NCI-H2196 (cell line): ENCODE data around the gene ARCN1.
"Not testable (repeated sequence)": the region's sequence is repeated elsewhere in the genome, so short reads cannot be mapped to it uniquely, and the experiment has no call there.

Experiments used
- DNase-seq: peaks from one replicate; lab custom pipeline; 2025; ENCODE audit not compliant: unreplicated experiment; lab: John Stamatoyannopoulos, UW

Gene ARCN1

GRCh38 chr11:118605116-118605867 lies 33.1 kb downstream of the ARCN1 start:
- no peak for DNase-seq

GRCh38 chr11:118606157-118606843 lies 34.1 kb downstream of the ARCN1 start:
- no peak for DNase-seq

GRCh38 chr11:118606844-118607228 lies 34.6 kb downstream of the ARCN1 start:
- no peak for DNase-seq

- DNase-seq: peak; percentile 57
Measured at GRCh38 chr11:118607401-118608359, 35.5 kb downstream of the ARCN1 start, which contains the start of gene PHLDB1. TSS of gene PHLDB1 (plus strand) at chr11:118607615. CDS start at chr11:118613837, 6,222 bp downstream.

GRCh38 chr11:118608360-118609227 lies 36.4 kb downstream of the ARCN1 start:
- no peak for DNase-seq

- no peak for DNase-seq
Measured at GRCh38 chr11:118609380-118610224, 37.4 kb downstream of the ARCN1 start.

DNA sequence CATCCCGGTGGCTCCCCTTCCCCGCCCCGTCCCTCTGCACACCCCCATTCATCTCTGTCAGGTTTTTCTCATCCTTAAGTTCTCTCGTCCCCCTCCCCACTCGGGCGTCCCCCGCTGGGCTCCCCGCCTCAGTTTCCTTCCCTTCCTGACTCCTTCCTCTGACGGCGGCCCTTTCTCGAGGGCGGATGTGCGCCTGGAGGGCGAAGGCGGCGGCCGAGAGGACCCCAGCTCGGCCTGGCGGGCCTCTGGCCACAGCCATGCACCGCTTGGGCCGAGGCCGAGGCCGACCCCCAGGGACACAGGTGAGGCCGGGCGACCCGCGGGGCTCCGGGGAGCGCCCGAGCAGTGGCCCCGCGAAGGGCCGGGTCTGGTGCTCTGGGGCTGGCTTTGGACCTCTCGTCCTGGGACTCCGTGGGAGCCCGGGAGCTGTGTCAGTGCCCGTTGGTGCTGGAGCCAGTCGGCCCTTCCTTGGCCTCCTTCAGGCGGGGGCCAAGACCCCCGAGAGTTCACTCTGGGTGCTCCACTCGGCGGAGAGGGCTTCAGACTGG lies 38.1 kb downstream of the ARCN1 start:
- DNase-seq: no peak

DNA sequence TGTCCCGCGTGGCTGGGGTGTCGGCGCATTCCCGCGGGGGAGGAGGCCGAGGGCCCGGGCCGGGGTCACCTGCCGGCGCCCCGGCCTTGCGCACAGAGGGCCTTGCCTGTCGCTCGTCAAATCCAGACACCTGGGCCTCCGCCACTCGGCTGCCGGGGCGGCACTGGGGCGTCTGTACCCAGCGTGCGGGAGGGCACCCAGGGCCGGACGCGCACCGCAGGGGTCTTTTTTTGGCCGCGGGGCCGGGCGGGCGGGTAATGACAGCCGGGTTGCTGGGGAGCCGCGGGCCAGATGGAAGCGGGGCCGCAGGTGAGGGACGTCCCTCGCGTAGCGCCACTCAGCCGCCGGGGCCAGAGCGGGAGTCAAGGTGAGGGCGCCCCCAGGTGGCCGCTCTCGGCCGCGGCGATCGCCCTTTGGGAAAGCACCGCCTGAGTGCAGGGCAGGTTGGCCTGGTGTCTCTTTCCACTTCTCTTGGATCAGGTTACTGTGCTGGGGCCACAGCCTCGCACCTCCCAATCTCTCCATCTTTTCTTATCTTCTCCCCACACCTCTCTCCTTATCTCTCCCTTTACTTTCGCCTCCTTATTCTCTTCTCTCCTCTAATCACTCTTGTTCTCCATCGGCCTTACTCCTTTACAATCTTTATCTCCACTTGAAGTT lies 38.7 kb downstream of the ARCN1 start:
- DNase-seq: no peak

GRCh38 chr11:118611433-118611795 lies 39.2 kb downstream of the ARCN1 start:
- DNase-seq: not testable (repeated sequence)

DNA sequence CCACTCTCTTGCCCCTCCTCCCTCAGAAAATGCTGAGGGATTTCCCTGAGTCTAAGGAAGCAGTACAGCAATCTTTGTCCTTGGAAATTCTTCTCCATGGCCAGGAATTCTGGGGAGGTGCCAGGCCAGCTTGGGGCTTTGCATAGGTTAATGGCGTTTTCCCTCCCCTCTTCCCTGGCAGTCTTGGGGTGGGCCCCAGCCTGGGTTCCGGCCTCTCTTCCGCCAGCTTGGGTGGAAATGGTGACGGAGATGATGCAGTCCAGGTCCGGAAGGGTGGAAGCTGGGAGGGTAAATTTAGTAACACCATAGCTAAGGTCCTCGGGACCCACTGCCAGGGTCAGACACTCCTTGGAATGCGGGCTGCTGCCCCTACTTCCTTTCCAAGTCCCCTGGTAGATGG lies 40.2 kb downstream of the ARCN1 start:
- DNase-seq: no peak

DNA sequence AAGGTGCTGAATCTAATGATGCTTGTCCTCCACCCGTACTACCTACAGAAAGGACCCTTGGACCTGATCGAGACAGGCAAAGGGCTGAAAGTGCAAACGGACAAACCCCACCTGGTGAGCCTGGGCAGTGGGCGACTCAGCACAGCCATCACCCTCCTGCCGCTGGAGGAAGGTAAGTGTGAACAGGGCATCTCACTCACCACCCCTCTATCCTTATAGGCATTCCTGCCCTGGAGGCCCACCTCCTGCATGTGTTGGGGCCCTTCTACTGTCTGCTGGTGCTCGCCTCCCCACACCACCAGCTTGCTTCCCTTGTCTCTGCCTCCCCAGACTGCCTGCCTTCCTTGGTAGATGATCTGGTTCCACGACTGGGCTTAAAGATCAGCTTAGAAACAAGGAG lies 42.3 kb downstream of the ARCN1 start:
- no peak for DNase-seq

DNA sequence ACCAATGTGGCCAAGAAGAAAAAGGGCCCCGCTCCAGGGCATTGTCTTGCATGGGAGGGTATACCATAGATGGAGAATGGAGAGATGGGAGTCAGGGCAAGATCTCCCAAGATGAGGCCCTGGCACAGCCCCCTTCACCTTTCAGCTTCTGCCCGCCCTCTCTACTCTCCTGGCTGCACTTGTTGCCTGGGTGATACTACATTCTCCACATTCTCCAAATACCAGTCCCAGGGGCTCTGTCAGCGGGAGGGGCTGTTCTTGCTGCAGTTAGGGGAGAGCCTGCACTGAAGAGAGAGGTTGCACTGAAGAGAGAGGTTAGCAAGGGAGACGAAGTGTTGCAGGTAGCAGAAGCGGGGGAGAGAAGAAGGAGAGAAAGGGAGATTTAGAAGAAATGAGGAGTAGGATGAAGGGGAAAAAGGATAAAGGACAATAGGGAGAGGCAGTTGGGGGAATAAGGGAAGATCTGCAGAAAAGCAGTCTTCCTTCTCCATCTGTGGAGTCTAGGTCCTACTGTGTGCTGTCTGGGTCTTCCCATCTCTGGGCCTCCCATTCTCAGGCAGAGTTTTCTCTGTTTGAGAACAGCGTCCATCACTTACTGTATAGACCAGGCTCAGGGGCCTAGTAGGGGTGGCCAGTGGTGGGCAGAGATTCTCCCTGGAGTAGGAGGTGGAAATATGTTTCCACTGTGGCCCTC lies 43.2 kb downstream of the ARCN1 start:
- DNase-seq: no peak

DNA sequence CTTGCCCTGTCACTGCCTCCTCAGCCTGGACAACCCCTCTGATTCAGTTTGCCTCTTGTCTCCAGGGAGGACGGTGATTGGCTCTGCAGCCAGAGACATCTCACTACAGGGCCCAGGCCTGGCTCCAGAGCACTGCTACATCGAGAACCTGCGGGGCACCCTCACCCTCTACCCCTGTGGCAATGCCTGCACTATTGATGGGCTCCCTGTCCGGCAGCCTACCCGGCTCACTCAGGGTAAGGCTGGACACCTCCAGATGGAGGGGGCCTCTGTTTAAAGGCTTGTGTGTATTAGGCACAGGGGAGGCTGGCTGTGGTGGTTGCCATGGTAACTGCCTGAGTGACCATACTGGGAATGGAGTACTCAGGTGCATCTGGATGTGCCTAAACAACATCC lies 43.8 kb downstream of the ARCN1 start:
- DNase-seq: no peak

- no peak for DNase-seq
Measured at GRCh38 chr11:118618115-118618990, 46.1 kb downstream of the ARCN1 start.

- DNase-seq: no peak
Measured at GRCh38 chr11:118618991-118619375, 46.8 kb downstream of the ARCN1 start.

DNA sequence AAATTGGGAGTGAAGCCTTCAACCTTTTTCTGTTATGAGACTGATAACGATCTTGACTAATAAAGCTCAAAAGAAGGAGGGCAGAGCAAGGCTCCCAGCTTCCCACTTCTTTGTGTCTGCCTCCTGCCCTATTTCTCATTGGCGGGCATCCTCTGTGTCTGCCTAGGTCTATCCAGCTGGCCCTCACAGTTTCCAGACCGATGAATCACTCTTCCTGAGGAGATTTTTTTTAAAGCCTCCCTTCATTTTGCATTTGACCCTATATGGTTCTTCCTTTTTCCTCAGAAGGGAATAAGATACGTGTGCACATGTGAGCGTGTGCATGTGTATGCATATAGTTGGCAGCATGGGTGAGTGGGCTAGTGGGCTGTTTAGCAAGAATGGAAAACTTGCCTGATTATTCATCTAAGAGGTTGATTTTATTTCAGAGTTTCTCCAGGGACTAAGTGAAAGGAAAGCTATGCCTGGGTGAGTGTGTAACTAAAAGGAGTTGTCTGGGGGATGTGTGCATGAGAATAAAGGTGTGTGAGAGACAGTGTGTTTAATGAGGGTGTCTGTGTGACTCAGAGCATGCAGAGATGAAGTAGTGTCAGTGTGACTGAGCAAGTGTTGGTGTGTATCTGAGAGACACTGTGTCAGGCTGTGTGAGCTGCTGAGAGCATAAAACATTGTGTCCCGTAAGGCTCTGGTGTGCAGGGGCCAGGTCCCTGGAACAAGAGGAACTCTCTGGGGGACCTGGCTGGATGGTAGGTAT lies 47.4 kb downstream of the ARCN1 start:
- no peak for DNase-seq
